T-helper 2 cell treated with Interferon-gamma antibody and Interleukin-4, amounts not matched to agents 100 ng/mL and 5 ng/mL, for 36 hours (primary cell): ENCODE measurements around the gene PPP1R14C. TPM values are rescaled to one million over a fixed set of nuclear protein-coding genes. Genes with fewer than 3 reads are reported as not detected.
"Not testable (repeated sequence)": the region's sequence is repeated elsewhere in the genome, so short reads cannot be mapped to it uniquely, and the experiment has no call there.

Source experiments
- intact Hi-C: fragments of 100-400 bp; cut with micrococcal nuclease; formaldehyde crosslinking; loops from one replicate; pipeline ENCODE4 v1.15.1; 2023
- total RNA-seq: library from RNA; stranded (reverse); gene quantifications from 2 replicates; pipeline ENCODE4 v1.2.3, GENCODE V29; 2022

PPP1R14C gene
- total RNA-seq, 1 donor from 2014 or later: 0.27 TPM

DNA sequence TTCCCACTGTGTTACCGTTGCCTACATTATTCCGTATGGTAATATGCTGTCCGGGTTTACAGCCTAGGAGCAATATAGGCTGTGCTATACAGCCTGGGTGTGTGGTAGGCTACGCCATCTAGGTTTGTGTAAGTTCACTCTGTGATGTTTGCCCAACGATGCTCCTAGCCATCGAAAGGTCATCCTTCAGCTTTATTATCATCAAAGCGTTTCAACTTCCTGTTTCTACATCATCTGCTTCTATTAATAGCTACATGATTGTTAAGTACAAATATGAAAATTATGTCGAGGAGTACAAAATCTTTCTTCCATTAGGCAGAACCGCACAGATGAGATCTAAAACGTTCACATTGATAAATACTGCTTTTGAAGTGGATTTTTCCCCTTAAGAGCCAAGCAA lies 69.9 kb downstream of the PPP1R14C start:
- intact Hi-C loops: no loop called here

DNA sequence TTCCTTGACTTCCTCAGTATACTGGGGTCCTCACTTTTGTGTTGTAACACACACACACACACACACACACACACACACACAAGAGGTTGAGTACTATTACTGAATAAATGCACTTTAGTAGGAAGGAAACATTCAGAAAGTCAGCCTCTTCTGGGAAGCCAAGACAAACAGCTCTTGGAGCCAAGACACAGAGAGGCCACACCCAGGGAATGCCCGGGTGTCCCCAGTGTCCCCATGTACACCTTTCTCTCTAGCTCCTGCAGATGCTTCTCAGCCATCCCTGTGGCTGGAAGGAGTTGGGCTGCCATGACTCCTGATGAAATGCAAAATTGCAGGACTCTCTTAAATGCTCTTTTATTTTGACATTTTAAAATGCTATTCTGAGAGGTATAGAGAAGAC lies 70.5 kb downstream of the PPP1R14C start:
- intact Hi-C loops: no loop called here

DNA sequence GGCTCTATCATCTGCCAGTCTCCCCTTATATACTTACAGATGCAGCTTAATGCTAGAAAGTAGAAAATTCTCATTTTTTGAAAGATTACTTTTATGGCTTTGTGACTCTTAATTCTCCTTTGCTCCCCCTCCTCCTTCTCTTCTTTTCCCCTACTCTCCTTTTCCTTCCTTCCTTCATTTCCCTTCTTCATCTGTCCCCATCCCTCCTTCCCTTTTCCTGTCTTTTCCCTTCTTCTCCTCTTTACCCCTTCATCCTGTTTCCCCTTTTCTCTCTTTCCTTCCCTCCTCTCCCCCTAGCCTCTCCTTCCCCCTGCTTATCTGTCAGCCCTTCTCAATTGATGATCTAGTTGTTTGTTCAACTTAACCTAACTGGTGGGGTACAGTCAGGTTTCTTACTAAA lies 71.5 kb downstream of the PPP1R14C start:
- intact Hi-C loops: no loop called here

DNA sequence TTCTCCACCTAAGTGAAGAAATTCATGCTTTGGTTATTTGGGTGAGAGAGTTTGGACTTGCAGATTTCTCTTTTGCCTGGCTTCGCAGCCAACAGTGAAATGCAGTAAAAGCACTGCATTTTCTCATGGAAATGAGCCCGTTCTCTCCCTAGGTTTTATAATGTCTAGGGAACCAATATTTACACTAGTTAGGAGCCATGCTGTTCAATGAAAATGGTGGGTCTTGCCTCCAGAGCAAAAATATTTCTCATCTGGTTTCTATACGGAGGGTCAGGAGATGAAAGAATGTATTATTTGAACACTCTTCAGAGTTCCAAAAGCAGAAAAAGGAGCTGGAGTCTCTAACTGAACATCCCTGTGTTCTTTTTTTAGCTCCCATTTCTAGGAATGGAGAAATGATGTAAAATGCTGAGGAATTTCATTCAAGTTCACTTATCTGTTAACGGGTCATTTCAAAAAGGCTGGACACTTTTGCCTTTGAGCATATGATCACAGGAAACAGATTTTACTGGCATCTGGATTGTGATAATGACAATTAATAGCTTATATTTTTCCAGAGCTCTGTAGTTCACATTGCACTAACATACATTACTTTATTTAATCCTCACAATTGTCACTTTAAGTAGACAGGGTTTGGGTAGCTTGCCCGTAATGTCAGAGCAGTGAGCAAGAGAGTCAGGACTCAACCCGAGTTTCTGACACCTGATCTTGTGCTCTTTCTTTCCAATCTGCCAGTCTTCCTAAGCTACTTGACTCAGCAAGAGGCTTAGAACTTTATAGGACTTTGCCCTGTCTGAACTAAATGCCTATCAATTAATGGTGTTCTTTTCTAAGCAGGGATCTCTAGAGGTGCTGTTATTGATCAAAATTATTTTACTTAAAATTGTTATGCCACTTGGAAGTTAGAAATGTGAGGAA lies 78.0 kb downstream of the PPP1R14C start:
- intact Hi-C loops: no loop called here

DNA sequence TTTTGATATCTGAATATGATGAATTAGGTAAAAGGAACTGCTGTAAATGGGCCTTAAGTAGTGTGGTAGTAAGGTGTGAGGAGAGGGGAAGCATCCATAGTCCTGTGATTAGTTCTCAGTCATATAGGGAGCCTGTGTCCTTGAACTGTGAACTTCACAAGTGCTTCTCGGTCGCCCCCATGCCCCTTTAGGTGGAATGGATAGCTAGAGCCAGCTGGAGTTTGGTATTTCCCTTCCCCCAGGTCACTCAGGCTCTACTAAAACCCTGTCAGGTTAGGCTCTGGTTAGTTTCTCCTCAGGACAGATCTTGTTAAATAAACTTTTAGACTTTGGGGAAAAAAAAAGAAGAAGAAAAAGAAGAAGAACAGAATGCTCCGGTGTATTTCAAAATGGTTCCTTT lies 82.0 kb downstream of the PPP1R14C start:
- intact Hi-C loops: no loop called here

DNA sequence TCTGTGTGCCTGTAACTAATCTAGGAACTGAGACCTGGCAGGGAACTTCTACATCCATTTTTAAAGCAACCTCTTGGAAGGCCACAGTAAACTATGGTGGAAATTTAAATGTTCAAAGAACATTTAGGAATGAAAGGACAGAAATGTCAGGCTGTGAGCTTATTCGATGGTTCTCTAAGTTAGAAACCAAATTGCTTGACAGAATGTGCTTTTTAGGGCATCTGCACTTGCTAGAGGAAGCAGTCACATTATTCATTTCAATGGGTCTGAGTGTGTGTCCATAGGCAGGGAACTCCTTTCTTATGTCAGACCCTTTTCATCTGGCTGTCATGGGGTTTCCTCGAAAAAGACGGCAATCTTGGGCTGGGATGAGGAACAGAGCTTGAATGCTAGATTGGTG lies 84.4 kb downstream of the PPP1R14C start:
- intact Hi-C loops: no loop called here

DNA sequence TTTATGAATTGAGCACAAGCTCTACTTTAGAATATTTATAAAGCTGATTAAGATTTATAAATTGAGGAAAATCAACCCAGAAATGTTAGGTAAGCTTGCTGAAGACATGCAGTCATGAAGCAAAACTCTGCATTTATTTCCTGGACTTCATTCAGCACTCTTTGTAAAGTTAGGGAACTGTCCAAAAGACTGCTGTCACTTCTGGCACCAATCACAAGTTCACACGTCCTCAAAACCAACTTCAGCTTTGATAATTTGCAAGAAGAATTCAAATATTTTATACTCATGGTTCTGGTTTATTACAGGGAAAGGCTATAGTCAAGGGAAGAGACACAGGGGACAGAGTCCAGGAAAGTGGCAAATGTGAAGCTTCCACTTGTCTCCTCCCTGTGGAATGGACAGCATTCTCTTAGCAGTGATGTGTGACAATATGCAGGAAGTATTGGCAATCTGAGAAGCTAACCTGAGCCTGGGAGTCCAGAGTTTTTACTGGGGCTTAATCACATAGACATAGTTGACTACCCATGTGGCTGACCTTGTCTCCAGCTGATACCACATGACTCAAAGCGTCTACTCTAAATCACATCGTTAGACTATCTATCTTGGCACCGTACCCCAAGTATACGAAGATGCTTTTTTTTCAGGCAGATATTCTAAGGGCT lies 85.4 kb downstream of the PPP1R14C start:
- intact Hi-C loops: no loop called here

DNA sequence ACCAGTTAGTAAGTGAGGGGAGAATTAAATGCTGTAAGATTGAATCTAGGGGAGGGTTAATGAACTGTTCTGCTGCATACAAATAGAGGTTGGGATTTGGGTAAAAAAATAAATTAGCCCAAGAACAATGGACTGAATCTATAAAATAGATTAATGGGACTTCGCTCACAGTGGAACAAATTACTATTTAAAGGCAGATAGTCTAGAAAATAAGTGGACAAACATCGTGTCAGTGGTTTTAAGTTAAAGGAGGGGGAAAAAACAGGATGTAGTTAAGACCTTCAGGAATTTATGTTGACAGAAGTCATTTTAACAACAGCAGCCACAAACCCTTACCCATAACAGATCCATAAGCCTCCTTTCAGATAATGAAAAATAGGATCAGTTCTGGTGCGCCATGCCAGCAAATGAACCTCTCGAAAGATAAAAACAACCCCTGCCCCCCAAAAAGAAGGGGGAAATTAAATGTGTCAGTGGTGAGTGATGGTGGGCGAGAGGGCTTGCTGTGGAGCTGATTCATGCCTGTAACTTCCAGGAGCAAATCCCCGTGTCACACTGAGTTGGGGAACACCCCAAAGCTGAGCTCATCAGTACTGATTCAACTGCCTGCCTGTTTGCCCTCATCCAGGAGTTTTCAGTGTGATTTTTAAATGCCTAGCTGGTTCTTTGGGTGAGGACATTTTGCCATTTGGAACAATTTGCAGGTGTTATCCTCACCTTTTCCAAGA lies 86.8 kb downstream of the PPP1R14C start:
- intact Hi-C loops: no loop called here

DNA sequence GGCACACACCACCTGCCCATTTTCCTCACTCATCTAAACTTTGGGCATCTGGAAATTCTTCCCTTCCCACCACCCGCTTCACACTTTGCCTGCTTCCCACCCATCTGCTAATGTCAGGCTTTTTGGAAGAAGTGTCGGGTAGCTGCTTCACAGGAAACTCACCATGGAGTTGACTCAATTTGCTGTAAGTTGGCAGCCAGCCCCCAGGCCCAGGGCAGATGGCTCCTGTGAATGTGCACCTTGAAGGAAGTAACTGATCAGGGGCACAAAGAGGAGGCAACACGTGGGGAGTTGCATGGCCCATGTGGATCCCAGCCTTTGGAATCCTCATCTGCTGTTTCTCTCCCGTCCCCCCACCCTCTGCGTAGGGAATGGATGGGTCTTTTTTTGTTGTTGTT lies 87.3 kb downstream of the PPP1R14C start:
- intact Hi-C loops: no loop called here

DNA sequence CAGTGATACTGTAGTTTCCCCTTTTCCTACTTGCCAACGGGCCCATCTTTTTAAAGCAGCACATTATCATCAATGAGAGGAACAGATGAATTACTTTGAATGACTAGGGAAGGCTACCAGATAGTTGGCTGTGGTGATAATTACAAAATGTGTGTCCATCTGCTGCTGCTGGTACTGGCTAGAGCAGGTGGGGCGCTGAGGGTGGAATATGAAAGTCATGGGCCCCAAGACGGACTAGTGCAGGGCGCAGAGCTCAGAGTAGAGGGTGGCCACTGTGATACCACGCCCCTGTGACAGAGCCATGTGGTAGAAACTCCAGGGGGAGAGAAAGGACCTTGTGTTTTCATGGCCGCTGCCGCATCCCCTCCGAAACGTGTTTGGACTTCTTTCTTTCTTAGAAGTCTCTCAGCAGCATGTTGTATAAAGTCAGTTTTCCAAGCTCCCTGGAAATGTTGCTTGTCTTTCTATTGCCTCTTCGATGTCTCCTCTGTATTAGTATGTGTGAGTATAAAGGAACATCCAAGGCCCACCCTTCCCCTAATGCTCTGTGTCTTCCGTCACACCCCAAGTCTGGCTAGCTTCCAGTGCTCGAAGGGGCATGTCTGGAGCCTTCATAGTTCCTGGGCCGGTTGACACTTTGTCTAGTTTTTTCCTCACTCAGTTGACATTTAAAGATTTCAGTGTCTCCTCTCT lies 88.1 kb downstream of the PPP1R14C start:
- intact Hi-C loops: no loop called here

DNA sequence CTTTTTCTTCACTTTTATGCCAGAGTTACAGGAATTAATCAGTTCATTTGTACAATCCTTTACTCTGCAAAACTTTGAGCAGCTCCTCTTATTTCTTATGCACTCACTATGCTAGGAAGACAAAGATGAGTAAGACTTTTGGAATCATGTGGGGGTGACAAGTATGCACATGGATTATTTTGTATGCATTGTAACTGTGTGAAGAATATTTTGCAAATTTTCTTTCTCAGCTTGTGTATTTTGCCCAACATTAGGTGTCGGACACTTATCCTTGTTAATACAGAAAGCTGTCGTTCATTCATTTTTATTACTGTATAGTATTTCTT lies 88.6 kb downstream of the PPP1R14C start:
- intact Hi-C loops: no loop called here

DNA sequence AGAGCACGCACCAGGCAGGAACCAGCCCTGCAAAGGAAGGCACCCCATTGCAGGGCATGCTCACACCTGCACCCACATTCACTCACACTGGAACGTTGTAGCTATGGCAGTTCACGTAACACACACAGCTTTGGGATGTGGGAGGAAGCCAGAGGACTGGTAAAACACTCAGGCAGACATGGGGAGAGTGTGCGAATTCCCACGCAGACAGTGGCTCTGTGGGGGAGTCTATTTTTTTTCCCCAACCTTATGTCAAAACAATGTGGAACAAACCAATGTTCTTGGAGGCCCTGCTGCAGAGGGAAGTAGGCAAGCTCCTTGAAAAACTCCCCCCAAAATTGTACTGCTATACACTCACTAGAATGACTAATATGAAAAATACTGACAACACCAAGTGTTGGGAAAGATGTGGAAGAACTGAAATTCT lies 91.0 kb downstream of the PPP1R14C start:
- intact Hi-C loops: no loop called here

DNA sequence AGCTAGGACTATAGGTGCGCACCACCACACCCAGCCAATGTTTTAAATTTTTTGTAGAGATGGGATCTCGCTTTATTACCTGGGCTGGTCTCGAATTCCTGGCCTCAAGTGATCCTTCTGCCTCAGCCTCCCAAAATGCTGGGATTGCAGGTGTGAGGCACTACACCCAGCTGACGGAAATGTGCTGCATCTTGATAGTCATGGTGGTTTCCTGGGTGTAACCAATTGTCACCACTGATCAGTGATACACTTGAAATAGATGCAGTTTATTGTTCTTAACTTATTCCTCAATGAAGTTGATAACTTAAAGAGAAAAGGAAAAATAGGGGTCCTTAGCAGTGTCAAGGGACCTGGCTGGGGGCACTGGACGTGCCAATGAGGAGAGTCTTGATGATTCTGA lies 92.4 kb downstream of the PPP1R14C start:
- intact Hi-C loops: no loop called here

DNA sequence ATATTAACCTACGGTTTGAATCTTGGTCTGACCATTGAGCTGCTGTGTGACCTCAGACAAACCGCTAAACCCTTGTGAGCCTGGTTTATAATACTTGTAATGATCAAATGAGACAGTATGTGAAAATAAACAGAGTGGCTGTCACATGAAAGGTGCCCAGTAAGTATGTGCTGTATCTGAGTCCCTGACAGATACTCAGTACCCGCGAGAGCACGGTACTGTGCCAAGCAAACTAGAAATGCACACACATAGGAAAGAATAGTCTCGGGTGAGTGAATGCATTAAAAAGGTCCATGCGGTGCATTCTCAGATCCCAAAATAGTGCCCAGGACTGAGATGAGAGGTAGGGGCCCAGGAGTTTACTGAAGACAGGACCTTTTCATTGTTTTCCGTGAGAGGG lies 93.3 kb downstream of the PPP1R14C start:
- intact Hi-C loops: no loop called here

DNA sequence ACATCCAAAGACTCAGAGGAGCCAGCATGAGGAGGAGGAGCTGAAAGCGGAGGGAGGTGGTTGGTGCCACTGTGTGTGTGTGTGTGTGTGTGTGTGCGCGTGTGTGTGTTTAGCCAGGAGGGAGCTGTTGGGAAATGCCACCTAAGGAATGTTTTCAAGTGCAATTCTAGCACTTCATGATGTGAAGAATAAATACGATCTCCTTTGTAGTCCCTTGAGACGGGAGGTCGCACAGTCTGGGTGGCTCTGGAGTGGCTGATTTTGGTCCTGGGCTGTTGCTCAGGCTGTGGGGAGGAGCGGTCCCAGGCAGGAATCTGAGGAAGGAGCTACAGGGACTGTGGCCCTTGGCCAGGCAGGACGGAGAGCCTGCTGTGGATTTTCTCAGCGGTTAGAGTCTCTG lies 93.7 kb downstream of the PPP1R14C start:
- intact Hi-C loops: no loop called here

DNA sequence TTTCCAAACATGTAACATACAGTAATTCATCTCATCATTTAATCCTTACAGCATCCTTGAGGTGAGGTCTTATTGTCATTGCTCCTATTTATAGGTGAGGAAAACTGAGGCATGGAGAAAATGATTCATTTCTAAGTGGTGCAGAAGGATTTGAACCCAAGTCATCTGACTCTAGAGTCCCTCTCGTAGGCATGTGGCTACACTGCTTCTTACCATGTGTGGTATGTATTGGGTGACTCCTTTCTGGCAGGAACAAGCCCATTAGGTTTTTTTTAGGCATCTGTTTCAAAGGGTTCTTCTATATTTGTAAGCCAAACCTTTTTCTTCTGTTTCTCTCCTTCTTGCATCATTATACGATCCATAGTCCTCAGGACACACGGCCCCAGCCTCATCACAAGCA lies 94.8 kb downstream of the PPP1R14C start:
- intact Hi-C loops: no loop called here

DNA sequence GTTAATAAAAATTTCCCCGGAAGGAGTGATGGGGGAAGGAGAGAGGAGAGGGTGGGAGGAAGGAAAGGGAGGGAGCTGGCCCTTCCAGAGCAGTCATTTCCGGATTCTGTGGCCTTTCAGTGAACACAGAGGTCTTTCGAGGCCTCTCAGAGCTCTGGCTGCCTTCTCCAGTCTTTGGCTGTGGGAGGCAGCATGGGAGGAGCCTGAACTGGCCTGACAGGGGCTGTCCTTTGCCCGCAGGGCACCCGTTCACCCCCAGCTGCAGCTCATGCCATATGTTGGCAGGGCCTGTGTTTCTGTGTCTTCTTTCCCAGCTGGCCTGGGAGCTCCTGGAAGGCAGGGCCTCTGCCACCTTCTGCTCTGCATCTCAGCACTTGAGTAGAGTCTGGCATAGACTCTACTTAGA lies 95.5 kb downstream of the PPP1R14C start:
- intact Hi-C loops: no loop called here

DNA sequence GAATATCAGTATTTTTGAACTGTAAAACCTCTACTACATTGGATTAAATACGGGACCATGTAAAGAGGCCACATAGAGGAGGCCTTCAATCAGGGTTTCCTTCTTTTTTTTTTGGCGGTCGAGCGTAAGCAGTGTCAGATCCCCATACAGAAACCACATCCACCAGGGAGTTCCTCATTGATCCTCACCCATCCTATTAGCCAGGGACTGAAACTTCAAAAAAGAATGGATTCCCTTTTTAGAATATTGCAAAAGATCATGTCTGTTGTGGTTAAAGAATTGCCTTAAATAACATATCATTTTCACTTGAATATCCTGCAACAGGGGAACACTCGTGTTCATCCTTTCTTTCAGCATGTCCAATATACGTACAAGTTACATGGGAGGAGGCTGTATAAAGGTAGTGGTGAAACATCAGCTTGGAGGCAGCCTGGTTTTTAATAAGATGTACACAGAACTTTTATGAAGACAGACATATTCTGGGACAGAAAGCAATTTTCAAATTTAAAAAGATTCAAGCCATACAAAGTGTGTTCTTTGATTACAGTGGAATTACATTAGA lies 96.1 kb downstream of the PPP1R14C start:
- intact Hi-C loops: no loop called here

DNA sequence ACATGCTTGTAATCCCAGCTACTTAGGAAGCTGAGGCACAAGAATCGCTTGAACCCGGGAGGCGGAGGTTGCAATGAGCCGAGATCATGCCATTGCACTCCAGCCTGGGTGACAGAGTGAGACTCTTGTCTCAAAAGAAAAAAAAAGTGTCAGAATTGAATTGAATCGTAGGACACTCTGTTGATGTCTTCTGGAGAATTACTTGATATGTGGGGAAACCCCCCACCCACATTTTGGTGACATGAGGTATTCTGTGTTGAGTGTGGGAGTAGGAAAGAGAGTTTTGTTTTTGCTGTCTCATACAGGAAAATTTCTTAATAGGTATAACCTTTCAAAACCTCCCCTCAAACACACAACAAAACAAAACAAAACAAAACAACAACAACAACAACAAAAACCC lies 98.9 kb downstream of the PPP1R14C start:
- intact Hi-C loops: not testable (repeated sequence)

DNA sequence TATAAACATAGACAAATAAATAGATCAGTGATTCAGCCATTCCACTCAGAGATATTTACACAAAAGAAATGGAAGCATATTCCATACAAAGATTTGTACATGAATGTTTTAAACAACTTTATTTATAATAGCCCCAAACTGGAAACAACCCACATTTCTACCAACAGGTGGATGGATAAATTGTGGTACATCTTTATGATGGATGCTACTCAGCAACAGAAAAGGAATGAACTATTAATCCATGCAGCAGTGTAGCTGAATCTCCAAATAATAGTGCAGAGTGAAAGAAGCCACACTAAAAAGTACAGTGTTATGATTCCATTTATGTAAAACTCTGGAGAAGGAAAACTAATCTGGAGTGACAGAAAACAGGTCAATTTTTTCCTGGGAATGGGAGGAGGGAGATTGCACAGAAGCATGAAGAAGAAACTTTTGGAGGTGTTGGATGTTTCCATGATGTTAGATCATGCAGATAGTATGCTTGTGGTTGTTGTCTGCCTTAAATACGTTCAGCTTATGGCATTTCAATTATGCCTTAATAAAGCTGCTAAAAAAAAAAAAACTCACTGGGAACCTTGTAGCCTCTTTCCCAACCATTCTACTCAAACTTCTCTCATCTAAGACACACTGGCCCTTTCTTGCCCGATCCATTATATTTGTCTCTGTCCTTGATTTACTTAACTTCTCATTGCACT lies 100.9 kb downstream of the PPP1R14C start:
- intact Hi-C loops: no loop called here
